Smooth muscle cell (in vitro differentiated cells): ENCODE results near the gene NLRC5. TPM values are rescaled to one million over a fixed set of nuclear protein-coding genes. Genes with fewer than 3 reads are reported as not detected.
"Not testable (repeated sequence)": the region's sequence is repeated elsewhere in the genome, so short reads cannot be mapped to it uniquely, and the experiment has no call there.

Source experiments
- DNase-seq: peaks from one replicate; lab custom pipeline; 2025; ENCODE audit not compliant: unreplicated experiment; lab: John Stamatoyannopoulos, UW
- H2AFZ ChIP-seq: fragments of 200-600 bp; sonication (generic); 2 replicates; pipeline ENCODE4 v1.6.0; 2016; ENCODE audit warnings: antibody characterized with exemption, low read depth, mild to moderate bottlenecking
- H3F3A ChIP-seq: fragments of 200-600 bp; sonication (generic); 2 replicates; pipeline ENCODE4 v1.6.0; 2017; ENCODE audit warnings: antibody characterized with exemption, low read depth
- H3K27ac ChIP-seq: fragments of 200-600 bp; sonication (generic); 2 replicates; pipeline ENCODE4 v1.5.1; 2016; ENCODE audit warnings: low read depth, mild to moderate bottlenecking
- H3K27me3 ChIP-seq: fragments of 200-600 bp; sonication (generic); 2 replicates; pipeline ENCODE4 v1.6.1; 2016; ENCODE audit warnings: low read depth, mild to moderate bottlenecking
- H3K36me3 ChIP-seq: fragments of 200-600 bp; sonication (generic); 2 replicates; pipeline ENCODE4 v1.5.1; 2016; ENCODE audit warnings: low read depth
- H3K4me1 ChIP-seq: fragments of 200-600 bp; sonication (generic); 2 replicates; pipeline ENCODE4 v1.5.1; 2016; ENCODE audit warnings: low read depth
- H3K4me2 ChIP-seq: fragments of 200-600 bp; sonication (generic); 2 replicates; pipeline ENCODE4 v1.6.0; 2016; ENCODE audit warnings: mild to moderate bottlenecking
- H3K4me3 ChIP-seq: fragments of 200-600 bp; sonication (generic); 2 replicates; pipeline ENCODE4 v1.5.1; 2016; ENCODE audit warnings: mild to moderate bottlenecking
- H3K79me2 ChIP-seq: fragments of 200-600 bp; sonication (generic); 2 replicates; pipeline ENCODE4 v1.6.0; 2016; ENCODE audit warnings: low read depth, mild to moderate bottlenecking
- H3K9ac ChIP-seq: fragments of 200-600 bp; sonication (generic); 2 replicates; pipeline ENCODE4 v1.6.0; 2016; ENCODE audit warnings: low read depth
- H3K9me3 ChIP-seq: fragments of 200-600 bp; sonication (generic); replicated peaks from 2 replicates; pipeline ENCODE4 v1.5.1; 2016; ENCODE audit warnings: low read depth
- H4K20me1 ChIP-seq: fragments of 200-600 bp; sonication (generic); 2 replicates; pipeline ENCODE4 v1.6.0; 2016; ENCODE audit warnings: low read depth
- WGBS: methylation state at CpG from one replicate; pipeline ENCODE4 v1.1.7; 2016; ENCODE audit warnings: low lambda C conversion rate; 5-methylcytosine and 5-hydroxymethylcytosine counted together
- polyA plus RNA-seq: library from polyadenylated mRNA; unstranded; fragments of >200 nt; fragmentation: Nextera tagmentation; extraction: Ambion mirVana; gene quantifications from 2 replicates; pipeline ENCODE4 v1.2.1, GENCODE V29; 2016
- total RNA-seq: library from RNA; depleted of rRNA; stranded (reverse); fragments of >200 nt; gene quantifications from 2 replicates; pipeline ENCODE4 v1.2.3, GENCODE V29; 2014
- TF ChIP-seq, protein P1 (sequence below): fragments of 200-600 bp; sonication (generic); IDR thresholded peaks from 2 replicates; pipeline ENCODE4 v1.5.1; 2017; ENCODE audit warnings: borderline replicate concordance, mild to moderate bottlenecking, antibody characterized with exemption; ENCODE audit not compliant: insufficient read depth, poor library complexity, severe bottlenecking

The NLRC5 gene
- total and polyA plus RNA-seq, 2 experiments from 2014 or later: 4.2 to 21.4 TPM

- Histone ChIP-seq H4K20me1 (no peaks in the 10 kb centered on the region), H3K9ac (peak overlapping the region; percentile 63), H3K9me3 (no peaks in the 10 kb centered on the region), H3K4me3 (peak overlapping the region; percentile 87), H3K4me2 (peak overlapping the region; percentile 95), H3K4me1 (no peaks in the 10 kb centered on the region), H3F3A (no peaks in the 10 kb centered on the region), H3K36me3 (no peaks in the 10 kb centered on the region), H3K27me3 (peaks cover 7% of the 10 kb centered on the region), H3K27ac (no peak overlapping the region), H3K79me2 (no peaks in the 10 kb centered on the region), H2AFZ (peak overlapping the region; percentile 88)
- TF ChIP-seq, protein P1, sequence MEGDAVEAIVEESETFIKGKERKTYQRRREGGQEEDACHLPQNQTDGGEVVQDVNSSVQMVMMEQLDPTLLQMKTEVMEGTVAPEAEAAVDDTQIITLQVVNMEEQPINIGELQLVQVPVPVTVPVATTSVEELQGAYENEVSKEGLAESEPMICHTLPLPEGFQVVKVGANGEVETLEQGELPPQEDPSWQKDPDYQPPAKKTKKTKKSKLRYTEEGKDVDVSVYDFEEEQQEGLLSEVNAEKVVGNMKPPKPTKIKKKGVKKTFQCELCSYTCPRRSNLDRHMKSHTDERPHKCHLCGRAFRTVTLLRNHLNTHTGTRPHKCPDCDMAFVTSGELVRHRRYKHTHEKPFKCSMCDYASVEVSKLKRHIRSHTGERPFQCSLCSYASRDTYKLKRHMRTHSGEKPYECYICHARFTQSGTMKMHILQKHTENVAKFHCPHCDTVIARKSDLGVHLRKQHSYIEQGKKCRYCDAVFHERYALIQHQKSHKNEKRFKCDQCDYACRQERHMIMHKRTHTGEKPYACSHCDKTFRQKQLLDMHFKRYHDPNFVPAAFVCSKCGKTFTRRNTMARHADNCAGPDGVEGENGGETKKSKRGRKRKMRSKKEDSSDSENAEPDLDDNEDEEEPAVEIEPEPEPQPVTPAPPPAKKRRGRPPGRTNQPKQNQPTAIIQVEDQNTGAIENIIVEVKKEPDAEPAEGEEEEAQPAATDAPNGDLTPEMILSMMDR: no peak
- DNase-seq: no peak
- WGBS: 63% methylated on average over 7 of the region's 7 CpGs
Observed at GRCh38 chr16:56989988-56990387, 631 bp downstream of the NLRC5 start.

DNA sequence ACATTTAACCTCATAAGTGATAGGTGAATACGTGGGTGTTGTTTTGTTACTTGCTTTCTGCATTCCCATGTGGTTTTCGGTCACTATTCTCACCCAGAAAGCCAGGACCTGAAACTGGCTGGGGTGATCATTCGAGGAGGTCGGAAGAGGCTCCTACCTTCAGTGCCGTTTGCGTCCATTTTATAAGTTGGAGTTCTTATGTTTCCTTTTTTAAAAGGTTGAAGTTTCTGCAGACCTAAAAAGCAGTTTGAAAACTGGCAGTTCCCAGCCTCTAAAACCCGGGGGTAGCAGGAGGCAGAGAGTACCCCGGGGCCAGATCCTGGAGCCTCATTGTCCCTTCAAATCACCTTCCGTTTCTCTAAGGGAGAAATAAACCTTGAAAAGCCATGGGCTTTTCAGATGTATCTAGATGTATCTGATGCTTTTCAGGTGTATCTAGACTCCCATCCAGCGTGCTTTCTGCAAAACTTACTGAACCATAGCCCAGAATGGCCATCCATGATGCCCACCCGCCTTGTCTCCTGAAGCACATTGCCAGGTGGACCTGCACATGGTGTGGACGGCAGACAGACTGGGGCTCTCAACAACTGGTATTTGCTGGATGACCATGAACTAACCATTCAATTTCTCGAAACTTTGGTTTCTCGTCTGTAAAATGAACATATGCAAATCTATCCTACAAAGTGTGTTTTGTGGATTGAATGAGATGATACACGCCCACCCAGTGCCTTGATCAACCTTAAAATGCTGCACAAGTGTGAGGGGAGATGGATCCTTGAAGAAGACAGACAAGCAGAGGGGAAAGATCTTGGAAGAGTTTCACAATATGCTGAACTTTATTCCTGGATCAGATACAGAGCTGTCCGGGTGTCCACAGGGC is 1.3 kb downstream of the NLRC5 start:
- Histone ChIP-seq H3K36me3 (no peaks in the 10 kb centered on the region), H3K27me3 (peaks cover 7% of the 10 kb centered on the region), H3F3A (no peaks in the 10 kb centered on the region), H3K9ac (no peak overlapping the region), H2AFZ (no peak overlapping the region), H3K9me3 (no peaks in the 10 kb centered on the region), H3K79me2 (no peaks in the 10 kb centered on the region), H3K4me3 (no peak overlapping the region), H3K4me1 (no peaks in the 10 kb centered on the region), H4K20me1 (no peaks in the 10 kb centered on the region), H3K27ac (no peak overlapping the region), H3K4me2 (peak overlapping the region; percentile 95)
- DNase-seq: no peak
- TF ChIP-seq, protein P1: no peak
- 93% methylated on average over 16 of the region's 16 CpGs for WGBS

GRCh38 chr16:56992431-56992830 is 3.1 kb downstream of the NLRC5 start:
- H3K4me3 ChIP-seq, H3K27ac ChIP-seq: not testable (repeated sequence)
- WGBS: 94% methylated on average over 1 of the region's 1 CpG

DNA sequence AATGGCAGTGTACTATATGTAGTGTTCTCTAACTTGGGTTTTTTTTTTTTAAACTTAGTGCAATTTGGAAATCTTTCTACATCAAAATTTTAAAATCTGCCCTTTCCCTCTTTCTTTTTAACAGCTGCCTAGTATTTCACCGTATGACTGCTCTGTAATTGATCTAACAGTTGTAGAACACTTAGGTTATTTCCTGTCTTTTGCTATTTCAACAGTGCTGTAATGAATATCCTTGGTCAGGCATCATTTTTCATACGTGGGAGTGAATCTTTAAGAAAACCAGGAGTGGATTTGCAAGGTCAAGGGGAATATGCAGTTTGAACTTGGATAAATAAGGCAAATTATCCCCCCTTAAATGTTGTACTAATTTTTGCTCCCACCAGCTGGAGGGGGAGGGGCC is 3.8 kb downstream of the NLRC5 start:
- H3K79me2 ChIP-seq: no peaks in the 10 kb centered on the region

More at GRCh38 chr16:56992431-56992830, 3.1 kb downstream of the NLRC5 start:
- not testable (repeated sequence) for H3K4me2 ChIP-seq, DNase-seq, H3K9ac ChIP-seq, H3K27me3 ChIP-seq, H3F3A ChIP-seq, H4K20me1 ChIP-seq, H2AFZ ChIP-seq, H3K9me3 ChIP-seq, H3K36me3 ChIP-seq, H3K4me1 ChIP-seq, H3K79me2 ChIP-seq

More for the DNA sequence above, 3.8 kb downstream of the NLRC5 start:
- no peaks in the 10 kb centered on the region for H3F3A ChIP-seq
- H3K4me2 ChIP-seq: no peak overlapping the region
- H3K9ac ChIP-seq: no peak overlapping the region
- no peaks in the 10 kb centered on the region for H3K9me3 ChIP-seq
- H3K4me1 ChIP-seq: no peaks in the 10 kb centered on the region
- TF ChIP-seq, protein P1: no peak
- no peak for DNase-seq
- no peak overlapping the region for H2AFZ ChIP-seq
- H3K36me3 ChIP-seq: no peaks in the 10 kb centered on the region
- H4K20me1 ChIP-seq: no peaks in the 10 kb centered on the region
- H3K27ac ChIP-seq: no peak overlapping the region
- H3K4me3 ChIP-seq: no peak overlapping the region
- H3K27me3 ChIP-seq: peaks cover 7% of the 10 kb centered on the region
- 60% methylated on average over 2 of the region's 2 CpGs for WGBS
